CD4-positive, alpha-beta memory T cell (primary cell): Measurements from ENCODE around the gene CIDEB. TPM values are rescaled to one million over a fixed set of nuclear protein-coding genes. Genes with fewer than 3 reads are reported as not detected.

Experiments used
- CTCF ChIA-PET: fragments of 350-600 bp; sonication (Branson Sonifier 250); formaldehyde crosslinking; loops from one replicate; lab custom pipeline; 2021; ENCODE audit warnings: inconsistent platforms; ENCODE audit not compliant: partially characterized antibody; lab: Charles Lee
- POLR2A ChIA-PET: fragments of 350-600 bp; sonication (Branson Sonifier 250); formaldehyde crosslinking; loops from one replicate; lab custom pipeline; 2021; ENCODE audit not compliant: partially characterized antibody; lab: Charles Lee
- DNase-seq, 5 donors: peaks; one replicate each; pipeline versions ENCODE4 v3.0.0 to v3.0.0-alpha.2; 2020 to 2022; ENCODE audit warnings: mixed read lengths in 1 of 5
- H3K27ac ChIP-seq: one replicate; pipeline ENCODE4 v1.7.0; 2013; ENCODE audit warnings: low read depth, low read length
- H3K27me3 ChIP-seq: 2 replicates; pipeline ENCODE4 v1.7.0; 2013; ENCODE audit warnings: mild to moderate bottlenecking, low read length, moderate library complexity; ENCODE audit not compliant: insufficient read depth
- H3K36me3 ChIP-seq: 2 replicates; pipeline ENCODE4 v1.7.0; 2013; ENCODE audit warnings: mild to moderate bottlenecking, low read length, moderate library complexity; ENCODE audit not compliant: insufficient read depth
- H3K4me1 ChIP-seq: 2 replicates; pipeline ENCODE4 v1.7.0; 2013; ENCODE audit warnings: mild to moderate bottlenecking, low read length, moderate library complexity; ENCODE audit not compliant: insufficient read depth
- H3K4me3 ChIP-seq, 2 donors: one replicate each; pipeline ENCODE4 v1.7.0; 2013; ENCODE audit warnings: low read length in 2 of 2, mild to moderate bottlenecking in 1 of 2
- H3K9me3 ChIP-seq, 2 donors: one replicate each; pipeline ENCODE4 v1.7.0; 2013; ENCODE audit warnings: low read length in 2 of 2, control low read depth in 1 of 2; ENCODE audit not compliant: control insufficient read depth in 1 of 2
- H3K27ac Mint-ChIP-seq, 7 donors: one replicate each; pipeline ENCODE4 v1.8.0; 2020 to 2021; ENCODE audit warnings: mixed read lengths in 7 of 7, mild to moderate bottlenecking in 6 of 7, inconsistent platforms in 3 of 7, moderate library complexity in 3 of 7
- H3K27me3 Mint-ChIP-seq, 2 donors: one replicate each; pipeline ENCODE4 v1.8.0; 2020 to 2021; ENCODE audit warnings: mixed read lengths in 2 of 2
- H3K36me3 Mint-ChIP-seq, 2 donors: one replicate each; pipeline ENCODE4 v1.8.0; 2020 to 2021; ENCODE audit warnings: mixed read lengths in 2 of 2, inconsistent platforms in 1 of 2, mild to moderate bottlenecking in 1 of 2
- H3K4me1 Mint-ChIP-seq, 4 donors: one replicate each; pipeline ENCODE4 v1.8.0; 2020 to 2021; ENCODE audit warnings: mixed read lengths in 4 of 4, mild to moderate bottlenecking in 1 of 4
- H3K4me3 Mint-ChIP-seq, 8 donors: one replicate each; pipeline ENCODE4 v1.8.0; 2020 to 2021; ENCODE audit warnings: mixed read lengths in 8 of 8, mild to moderate bottlenecking in 7 of 8, moderate library complexity in 6 of 8, inconsistent platforms in 3 of 8
- H3K9me3 Mint-ChIP-seq, 8 donors: one replicate each; pipeline ENCODE4 v1.8.0; 2020 to 2021; ENCODE audit warnings: mixed read lengths in 8 of 8, mild to moderate bottlenecking in 5 of 8, inconsistent platforms in 3 of 8, moderate library complexity in 1 of 8
- intact Hi-C: fragments of 100-400 bp; cut with micrococcal nuclease; formaldehyde crosslinking; loops from one replicate; pipeline ENCODE4 v1.15.1; 2023
- polyA plus RNA-seq, 2 donors: library from polyadenylated mRNA; unstranded; fragments of 300-500 nt; fragmentation: Illumina TruSeq; gene quantifications; one replicate each; pipeline ENCODE4 v1.2.3, GENCODE V29; 2021
- total RNA-seq, 2 experiments: library from RNA; stranded (reverse); gene quantifications; one replicate each; pipeline ENCODE4 v1.2.3, GENCODE V29; 2021

CIDEB gene
- total and polyA plus RNA-seq, 4 experiments from 2014 or later, result 17.2 to 26.0 (median 23.3) TPM

DNA sequence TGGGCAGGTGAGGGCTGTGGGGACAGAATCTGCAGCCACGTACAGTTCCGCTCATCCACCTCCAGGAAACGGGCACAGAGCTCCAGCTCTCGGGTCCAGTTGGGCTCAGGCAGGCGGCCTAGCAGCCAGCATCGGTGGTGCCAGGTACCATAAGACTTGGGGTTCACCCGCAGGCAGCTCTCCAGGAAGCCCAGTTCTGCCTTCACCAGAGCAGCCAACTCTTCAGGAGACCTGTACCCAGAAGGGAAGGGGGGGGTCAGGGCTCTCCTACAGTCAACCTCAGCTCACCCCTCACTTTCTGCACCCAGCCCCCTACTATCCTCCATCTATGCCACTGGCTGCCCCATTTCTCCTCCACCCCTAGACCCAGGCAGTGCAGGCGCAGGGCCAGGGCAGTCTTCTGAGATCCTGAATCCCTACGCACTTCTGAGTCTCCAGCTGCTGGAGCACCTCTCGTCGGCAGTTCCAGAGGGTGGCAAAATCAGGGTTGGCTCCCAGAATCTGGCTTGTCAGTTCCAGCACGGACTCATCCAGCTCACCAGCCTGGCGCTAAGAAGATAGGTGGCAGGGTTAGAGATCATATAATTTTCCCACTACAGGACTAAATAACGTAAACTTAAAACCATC is 37.8 kb downstream of the CIDEB start:
- ChIA-PET POLR2A (interaction anchor here (0.7 to 6.8 kb wide), 21 partner anchors 10 to 172 kb away, joined by 3 to 128 read pairs (median 16); partner anchors contain the start of genes CBLN3, CHMP4A, CIDEB and DCAF11), CTCF (interaction anchor here (0.8 to 6.5 kb wide), 13 partner anchors 8 to 167 kb away, joined by 3 to 84 read pairs (median 7); partner anchors contain the start of genes CIDEB, DHRS1, IPO4 and LTB4R)
- H3K27ac Mint-ChIP-seq, result peak overlapping the region in 5 of 7 donors; percentile 66 to 100 (median 96)
- H3K36me3 Mint-ChIP-seq, result peaks cover 28 to 40% of the 10 kb centered on the region in 2 donors
- H3K9me3 Mint-ChIP-seq, result no peaks in the 10 kb centered on the region
- peaks cover 26% of the 10 kb centered on the region for H3K36me3 ChIP-seq
- H3K9me3 ChIP-seq, result no peaks in the 10 kb centered on the region
- peak overlapping the region; percentile 94 for H3K27ac ChIP-seq
- H3K27me3 Mint-ChIP-seq, result no peaks in the 10 kb centered on the region
- no peaks in the 10 kb centered on the region for H3K27me3 ChIP-seq
- peaks cover 24 to 46% (median 38%) of the 10 kb centered on the region in 4 donors for H3K4me1 Mint-ChIP-seq
- H3K4me3 Mint-ChIP-seq, result peak overlapping the region; percentile 13 to 95 (median 91)
- DNase-seq, result peak in 1 of 5 donors; percentile 43
- intact Hi-C loops, result loop anchor here (2.0 kb wide), 1 partner anchor 75 kb away; the partner anchor contains the start of gene TM9SF1
- H3K4me1 ChIP-seq, result peaks cover 33% of the 10 kb centered on the region
- no peak overlapping the region for H3K4me3 ChIP-seq

- H3K9me3 Mint-ChIP-seq, result no peaks in the 10 kb centered on the region
- CTCF ChIA-PET, result interaction anchor here (0.8 to 6.5 kb wide), 10 partner anchors 9 to 167 kb away, joined by 3 to 84 read pairs (median 4); partner anchors contain the start of genes CIDEB, DHRS1, LTB4R and LTB4R2
- POLR2A ChIA-PET, result interaction anchor here (0.7 to 6.8 kb wide), 10 partner anchors 27 to 173 kb away, joined by 3 to 128 read pairs (median 24); partner anchors contain the start of genes CHMP4A, CIDEB, DHRS1 and LTB4R
These were observed 38.4 kb downstream of the CIDEB start for GRCh38 chr14:24269368-24269767.

GRCh38 chr14:24268225-24268624 is 39.6 kb downstream of the CIDEB start:
- Mint-ChIP-seq H3K36me3 (peaks cover 34 to 49% of the 10 kb centered on the region in 2 donors), H3K27ac (no peak overlapping the region), H3K9me3 (no peaks in the 10 kb centered on the region), H3K27me3 (no peaks in the 10 kb centered on the region), H3K4me3 (no peak overlapping the region), H3K4me1 (peaks cover 15 to 34% (median 27%) of the 10 kb centered on the region in 4 donors)
- intact Hi-C loops, result no loop called here
- Histone ChIP-seq H3K9me3 (no peaks in the 10 kb centered on the region), H3K4me3 (no peak overlapping the region), H3K27me3 (no peaks in the 10 kb centered on the region), H3K27ac (no peak overlapping the region), H3K4me1 (peaks cover 21% of the 10 kb centered on the region), H3K36me3 (peaks cover 26% of the 10 kb centered on the region)
- POLR2A ChIA-PET, result interaction anchor here (0.8 to 6.0 kb wide), 2 partner anchors 11 to 26 kb away, joined by 3 to 128 read pairs; partner anchors contain the start of gene TINF2
- CTCF ChIA-PET, result interaction anchor here (0.9 to 6.5 kb wide), 4 partner anchors 13 to 40 kb away, joined by 4 to 84 read pairs (median 24); partner anchors contain the start of genes CIDEB, LTB4R, LTB4R2 and TINF2
- no peak for DNase-seq

More at GRCh38 chr14:24269368-24269767, 38.4 kb downstream of the CIDEB start:
- Histone ChIP-seq H3K4me1 (peaks cover 30% of the 10 kb centered on the region), H3K36me3 (peaks cover 26% of the 10 kb centered on the region), H3K9me3 (no peaks in the 10 kb centered on the region), H3K27ac (no peak overlapping the region), H3K4me3 (no peak overlapping the region), H3K27me3 (no peaks in the 10 kb centered on the region)
- Mint-ChIP-seq H3K4me3 (peak overlapping the region in 3 of 8 donors; percentile 10 to 70 (median 61)), H3K36me3 (peaks cover 34 to 45% of the 10 kb centered on the region in 2 donors), H3K27me3 (no peaks in the 10 kb centered on the region), H3K27ac (peak overlapping the region in 4 of 7 donors; percentile 15 to 56 (median 48)), H3K4me1 (peaks cover 24 to 45% (median 37%) of the 10 kb centered on the region in 4 donors)
- intact Hi-C loops, result no loop called here
- no peak for DNase-seq

- no peak overlapping the region for H3K4me3 Mint-ChIP-seq
- Histone ChIP-seq H3K36me3 (peaks cover 26% of the 10 kb centered on the region), H3K27ac (no peak overlapping the region), H3K9me3 (no peaks in the 10 kb centered on the region), H3K4me1 (peaks cover 16% of the 10 kb centered on the region), H3K4me3 (no peak overlapping the region), H3K27me3 (no peaks in the 10 kb centered on the region)
- intact Hi-C loops, result no loop called here
- ChIA-PET CTCF (interaction anchor here (6.5 kb wide), 1 partner anchor 25 kb away, joined by 84 read pairs; the partner anchor contains the start of gene TINF2), POLR2A (interaction anchor here (0.8 to 6.0 kb wide), 2 partner anchors 12 to 25 kb away, joined by 3 to 128 read pairs; partner anchors contain the start of gene TINF2)
- no peaks in the 10 kb centered on the region for H3K9me3 Mint-ChIP-seq
- DNase-seq, result no peak
- H3K36me3 Mint-ChIP-seq, result peaks cover 34 to 50% of the 10 kb centered on the region in 2 donors
- peaks cover 13 to 27% (median 21%) of the 10 kb centered on the region in 4 donors for H3K4me1 Mint-ChIP-seq
- H3K27me3 Mint-ChIP-seq, result no peaks in the 10 kb centered on the region
- H3K27ac Mint-ChIP-seq, result peak overlapping the region in 1 of 7 donors; percentile 23
These were observed 40.3 kb downstream of the CIDEB start for GRCh38 chr14:24267516-24267915.

DNA sequence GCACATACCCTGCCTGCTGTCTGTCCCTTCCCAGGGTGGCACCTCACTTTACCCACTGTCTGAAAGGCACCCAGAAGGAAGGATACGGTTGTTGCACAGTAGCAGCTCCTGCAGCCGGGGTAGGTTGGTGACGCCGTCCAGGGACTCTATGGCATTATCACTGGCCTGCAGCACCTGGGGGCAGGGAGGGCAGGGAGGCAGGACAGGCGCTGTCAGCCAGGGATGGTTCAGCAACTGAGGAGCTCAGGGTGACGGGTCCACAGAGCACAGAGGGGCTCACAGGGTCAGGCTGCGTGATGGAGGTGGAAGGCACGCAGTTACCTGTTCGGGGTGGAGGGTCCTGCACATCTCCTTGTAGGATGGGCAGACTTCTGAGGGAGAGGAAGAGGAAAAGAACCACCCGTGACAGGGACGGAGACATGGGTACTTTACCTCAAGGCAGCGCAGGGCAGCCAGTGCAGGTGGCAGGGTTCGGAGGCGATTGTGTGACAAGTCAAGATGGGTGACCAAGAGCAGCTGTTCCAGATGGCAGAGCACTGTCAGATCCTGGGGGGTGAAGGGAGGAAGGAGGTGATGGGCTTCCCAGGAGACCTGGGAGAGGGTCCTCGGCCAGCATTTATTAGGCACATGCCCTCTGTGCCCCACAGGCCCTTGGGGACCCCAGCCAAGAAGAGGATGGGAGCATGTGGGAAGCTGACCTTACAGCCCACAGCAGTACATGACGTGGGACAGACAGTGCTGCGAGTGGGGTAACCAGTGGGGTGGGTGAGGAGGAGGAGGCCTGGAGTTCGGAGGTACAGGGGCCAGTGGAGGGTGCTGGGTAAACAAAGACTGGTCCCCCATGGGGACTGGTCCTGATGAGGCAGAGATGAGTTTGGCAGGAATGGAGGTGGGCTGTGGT is 41.2 kb downstream of the CIDEB start:
- peaks cover 26% of the 10 kb centered on the region for H3K36me3 ChIP-seq
- Mint-ChIP-seq H3K36me3 (peaks cover 34 to 53% of the 10 kb centered on the region in 2 donors), H3K4me3 (peak overlapping the region in 1 of 8 donors; percentile 3), H3K4me1 (peaks cover 4 to 18% (median 12%) of the 10 kb centered on the region in 4 donors), H3K9me3 (no peaks in the 10 kb centered on the region), H3K27me3 (no peaks in the 10 kb centered on the region), H3K27ac (peak overlapping the region in 4 of 7 donors; percentile 23 to 85 (median 64))
- H3K27me3 ChIP-seq, result no peaks in the 10 kb centered on the region
- peaks cover 7% of the 10 kb centered on the region for H3K4me1 ChIP-seq
- ChIA-PET CTCF (interaction anchor here (6.5 kb wide), 1 partner anchor 24 kb away, joined by 84 read pairs; the partner anchor contains the start of gene TINF2), POLR2A (interaction anchor here (1.4 to 6.0 kb wide), 2 partner anchors 25 to 33 kb away, joined by 4 to 128 read pairs; partner anchors contain the start of genes DHRS1, NOP9 and TINF2)
- H3K27ac ChIP-seq, result no peak overlapping the region
- H3K4me3 ChIP-seq, result no peak overlapping the region
- H3K9me3 ChIP-seq, result no peaks in the 10 kb centered on the region
- no peak for DNase-seq
- intact Hi-C loops, result no loop called here

DNA sequence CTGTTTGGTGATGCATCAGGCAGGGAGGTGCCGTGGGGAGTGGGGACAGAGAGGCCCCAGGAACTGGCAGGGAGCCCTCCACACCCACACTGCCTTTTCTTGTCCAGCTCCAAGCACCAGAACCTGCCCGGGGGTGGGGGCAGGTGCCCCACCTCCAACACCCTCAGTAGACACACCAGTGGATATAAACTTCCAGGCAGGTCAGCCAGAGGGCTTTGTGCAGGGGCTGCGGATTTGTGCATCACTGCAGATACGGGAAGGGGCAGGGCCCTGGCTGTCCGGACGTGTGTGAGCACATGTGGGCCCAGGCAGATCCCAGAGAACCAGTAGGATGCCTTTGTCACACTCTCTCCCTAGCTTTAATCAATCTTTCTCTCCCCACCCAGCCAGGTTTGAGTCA is 43.5 kb downstream of the CIDEB start:
- no peaks in the 10 kb centered on the region for H3K9me3 ChIP-seq
- ChIA-PET CTCF (interaction anchor here (1.0 to 2.0 kb wide), 2 partner anchors 18 to 21 kb away, joined by 3 to 8 read pairs; partner anchors contain the start of gene TINF2), POLR2A (interaction anchor here (1.2 to 1.5 kb wide), 3 partner anchors 10 to 165 kb away, joined by 3 to 4 read pairs (median 3); partner anchors contain the start of genes CBLN3, KHNYN and TINF2)
- peaks cover 0 to 5% (median under 1%) of the 10 kb centered on the region in 4 donors for H3K4me1 Mint-ChIP-seq
- no peak for DNase-seq
- H3K27ac Mint-ChIP-seq, result peak overlapping the region in 1 of 7 donors; percentile 23
- no peak overlapping the region for H3K4me3 ChIP-seq
- H3K9me3 Mint-ChIP-seq, result no peaks in the 10 kb centered on the region
- no peak overlapping the region for H3K4me3 Mint-ChIP-seq
- no peaks in the 10 kb centered on the region for H3K27me3 Mint-ChIP-seq
- peaks cover 27% of the 10 kb centered on the region for H3K36me3 ChIP-seq
- no peak overlapping the region for H3K27ac ChIP-seq
- no peaks in the 10 kb centered on the region for H3K4me1 ChIP-seq
- intact Hi-C loops, result no loop called here
- H3K36me3 Mint-ChIP-seq, result peaks cover 32 to 46% of the 10 kb centered on the region in 2 donors
- no peaks in the 10 kb centered on the region for H3K27me3 ChIP-seq
